HG03342 (cell line): ENCODE data around the gene CPO.
A peak's percentile ranks its signal among the peaks of the same experiment; 100 is the strongest.
"Not testable (repeated sequence)": the region's sequence is repeated elsewhere in the genome, so short reads cannot be mapped to it uniquely, and the experiment has no call there.

Experiments used
- ATAC-seq: cut with Tn5 transposase; IDR thresholded peaks from one replicate; pipeline ENCODE4 v1.9.1; 2021; ENCODE audit warnings: mild to moderate bottlenecking, moderate library complexity; ENCODE audit not compliant: unreplicated experiment

The CPO gene, protein sequence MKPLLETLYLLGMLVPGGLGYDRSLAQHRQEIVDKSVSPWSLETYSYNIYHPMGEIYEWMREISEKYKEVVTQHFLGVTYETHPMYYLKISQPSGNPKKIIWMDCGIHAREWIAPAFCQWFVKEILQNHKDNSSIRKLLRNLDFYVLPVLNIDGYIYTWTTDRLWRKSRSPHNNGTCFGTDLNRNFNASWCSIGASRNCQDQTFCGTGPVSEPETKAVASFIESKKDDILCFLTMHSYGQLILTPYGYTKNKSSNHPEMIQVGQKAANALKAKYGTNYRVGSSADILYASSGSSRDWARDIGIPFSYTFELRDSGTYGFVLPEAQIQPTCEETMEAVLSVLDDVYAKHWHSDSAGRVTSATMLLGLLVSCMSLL

GRCh38 chr2:206939340-206939739 is at the start of gene CPO:
Gene CPO (plus strand): TSS chr2:206939518. CDS start chr2:206939600, 82 bp downstream.
- no peak for ATAC-seq

GRCh38 chr2:206890179-206890578 is 49.1 kb upstream of the CPO start:
- no peak for ATAC-seq

GRCh38 chr2:206890926-206891325 is 48.4 kb upstream of the CPO start:
- no peak for ATAC-seq

DNA sequence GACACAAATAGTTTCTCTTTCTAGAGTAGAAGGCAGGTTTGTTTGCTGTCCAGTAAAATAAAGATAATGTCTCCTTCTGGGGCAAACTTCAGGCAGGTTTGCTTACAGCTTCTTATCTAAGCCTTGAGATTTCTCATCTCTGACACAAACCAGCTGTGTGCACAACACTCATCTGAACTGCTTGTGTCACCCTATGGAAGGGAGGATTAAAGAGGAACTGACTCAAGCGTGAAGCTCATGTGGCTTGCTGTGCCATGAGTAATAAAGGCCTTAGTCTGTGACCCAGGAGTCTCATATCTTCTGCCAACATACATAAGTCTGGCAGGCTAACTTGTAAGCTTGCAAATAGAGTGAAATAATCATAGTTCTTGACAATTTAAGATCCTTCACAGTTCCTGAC is 24.2 kb upstream of the CPO start:
- peak; percentile 84 for ATAC-seq

DNA sequence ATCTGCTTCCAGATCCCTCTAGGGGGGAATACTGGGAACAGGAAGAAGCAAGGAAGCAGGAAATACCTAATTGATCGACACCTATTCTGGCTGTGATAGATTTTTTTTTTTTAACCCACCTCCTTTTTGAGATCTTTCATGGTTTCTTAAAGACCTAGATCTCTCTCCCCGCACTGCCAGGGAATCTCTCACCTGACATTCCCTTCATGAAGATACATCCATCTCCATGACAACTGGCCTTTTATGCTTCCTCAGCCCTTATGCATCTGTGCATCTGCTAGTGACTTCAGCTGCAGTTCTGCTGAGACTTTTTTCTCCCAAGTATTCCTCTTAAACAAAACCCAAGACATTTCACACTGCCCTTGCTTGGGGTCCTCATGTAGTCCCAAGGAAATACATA is 21.1 kb upstream of the CPO start:
- no peak for ATAC-seq

- ATAC-seq, result no peak
These were observed 19.0 kb upstream of the CPO start for GRCh38 chr2:206920310-206920709.

DNA sequence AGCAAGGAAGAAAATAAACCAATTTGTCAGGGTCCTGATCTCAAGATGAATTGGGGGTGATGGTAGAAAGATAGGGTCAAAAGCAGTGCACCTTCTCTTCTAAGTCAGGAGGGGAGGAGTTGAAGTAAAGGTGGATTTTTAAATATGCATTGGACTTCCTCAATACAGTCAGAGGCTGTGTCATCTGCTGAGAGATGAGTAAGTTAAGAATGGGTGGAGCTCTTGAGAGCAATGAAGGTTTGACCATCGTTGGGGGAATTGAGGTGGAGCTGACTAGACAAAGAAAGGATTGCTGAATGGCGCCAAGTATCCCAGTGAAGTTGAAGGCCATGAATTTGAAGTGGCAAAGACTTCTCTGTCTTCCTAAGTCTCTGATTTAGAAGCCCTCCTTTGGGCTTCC is 18.4 kb upstream of the CPO start:
- ATAC-seq, result no peak

DNA sequence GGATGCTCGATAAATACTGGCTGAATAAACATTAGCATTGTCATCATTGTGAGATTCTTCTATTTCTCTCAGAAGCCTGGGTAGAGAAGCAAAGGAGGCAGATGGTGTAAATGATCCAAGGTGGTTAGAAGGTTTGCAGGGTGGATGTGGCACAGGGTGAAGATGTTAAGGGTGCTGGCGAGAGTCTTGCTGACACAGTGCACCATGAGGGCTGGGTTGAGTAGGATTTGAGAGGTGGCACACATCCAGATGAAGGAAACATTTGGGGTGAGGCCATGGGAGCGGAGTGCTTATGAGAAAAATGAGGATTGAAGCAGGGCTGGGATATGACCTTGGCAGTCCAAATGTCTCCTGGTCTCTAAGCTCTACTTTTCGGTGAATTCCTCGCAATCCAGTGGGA is 17.8 kb upstream of the CPO start:
- ATAC-seq, result no peak

GRCh38 chr2:206935991-206936842 is 3.1 kb upstream of the CPO start:
- no peak for ATAC-seq

- no peak for ATAC-seq
These were observed 2.5 kb upstream of the CPO start for GRCh38 chr2:206936843-206937230.

GRCh38 chr2:206937555-206937954 is 1.8 kb upstream of the CPO start:
- peak; percentile 96 for ATAC-seq

GRCh38 chr2:206940546-206940945 is 1.2 kb downstream of the CPO start:
- no peak for ATAC-seq

DNA sequence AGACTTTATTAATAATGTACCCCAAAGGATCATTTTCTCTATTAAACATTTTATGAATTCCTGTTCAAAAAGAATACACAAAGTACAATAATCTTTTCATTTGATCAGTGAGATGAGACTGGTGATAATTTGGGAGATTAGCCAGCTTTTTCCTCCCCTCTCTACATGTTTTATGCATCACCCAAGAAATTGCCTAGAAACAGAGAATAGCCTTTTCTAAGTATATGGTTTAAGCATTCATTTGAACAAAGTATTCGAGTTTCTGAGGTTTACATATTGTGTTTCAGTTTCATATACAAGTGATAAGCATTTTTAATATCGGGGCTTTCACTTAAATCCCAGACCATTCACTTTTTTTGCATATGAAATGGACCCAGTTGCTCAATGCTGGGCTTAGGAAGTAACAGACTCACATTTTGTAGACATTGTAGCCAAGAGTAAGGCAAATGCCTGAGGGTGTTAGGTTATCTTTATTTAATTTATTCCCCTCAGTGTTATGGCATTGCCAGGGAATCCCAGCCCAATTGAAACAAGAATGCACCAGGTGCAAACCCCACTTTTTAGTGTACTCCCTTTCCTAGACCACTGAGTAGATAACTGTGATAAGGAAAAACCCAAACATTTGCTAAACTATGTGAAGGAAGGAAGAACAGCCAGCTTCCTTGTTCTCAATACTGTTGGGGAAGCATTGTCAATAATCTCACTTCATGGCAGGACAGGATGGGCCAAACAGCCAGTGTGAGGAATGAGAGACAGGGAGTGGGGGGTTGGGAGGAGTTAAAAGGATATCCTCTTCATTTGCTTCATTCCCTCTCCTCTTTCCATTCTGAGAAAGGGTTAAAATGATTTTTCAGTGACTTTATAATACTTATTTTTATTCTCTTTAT is 3.5 kb downstream of the CPO start:
- no peak for ATAC-seq

GRCh38 chr2:206953404-206953803 is 14.1 kb downstream of the CPO start:
- not testable (repeated sequence) for ATAC-seq

DNA sequence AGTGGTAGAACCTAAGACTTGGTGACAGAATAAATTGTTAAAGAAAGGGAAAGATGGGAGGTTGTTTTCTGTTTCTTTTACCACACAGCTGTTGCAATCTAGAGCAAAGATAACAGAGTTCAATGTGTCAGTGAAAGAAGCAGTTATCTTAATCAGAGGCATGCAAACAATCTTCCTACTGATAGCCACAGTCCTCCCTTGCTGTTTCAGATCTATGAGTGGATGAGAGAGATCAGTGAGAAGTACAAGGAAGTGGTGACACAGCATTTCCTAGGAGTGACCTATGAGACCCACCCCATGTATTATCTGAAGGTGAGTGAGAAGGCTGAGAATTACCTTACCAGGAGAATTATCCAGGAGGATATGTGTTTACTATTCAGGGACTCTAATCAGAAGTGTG is 15.9 kb downstream of the CPO start:
- no peak for ATAC-seq

GRCh38 chr2:206958261-206958660 is 18.9 kb downstream of the CPO start:
- ATAC-seq, result no peak

GRCh38 chr2:206962966-206963365 is 23.6 kb downstream of the CPO start:
- ATAC-seq, result no peak

- ATAC-seq, result no peak
These were observed 29.1 kb downstream of the CPO start for GRCh38 chr2:206968134-206969086.

DNA sequence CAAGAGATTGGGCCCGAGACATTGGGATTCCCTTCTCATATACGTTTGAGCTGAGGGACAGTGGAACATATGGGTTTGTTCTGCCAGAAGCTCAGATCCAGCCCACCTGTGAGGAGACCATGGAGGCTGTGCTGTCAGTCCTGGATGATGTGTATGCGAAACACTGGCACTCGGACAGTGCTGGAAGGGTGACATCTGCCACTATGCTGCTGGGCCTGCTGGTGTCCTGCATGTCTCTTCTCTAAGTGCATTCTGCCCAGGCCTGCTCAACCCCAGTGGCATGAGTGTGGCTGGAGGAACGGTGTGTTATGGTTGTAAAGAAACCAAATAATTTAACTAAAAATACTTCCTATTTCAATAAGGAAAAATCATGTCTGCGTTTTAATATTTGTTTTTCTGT is 29.9 kb downstream of the CPO start:
- ATAC-seq, result no peak
